B cell (primary cell): Measurements from ENCODE around the gene MYL6. TPM values are rescaled to one million over a fixed set of nuclear protein-coding genes. Genes with fewer than 3 reads are reported as not detected.
A peak's percentile ranks its signal among the peaks of the same experiment; 100 is the strongest.

ENCODE experiments used
- ATAC-seq: fragments of 200-7000 bp; cut with Tn5 transposase; one replicate; pipeline ENCODE4 v1.10.0; 2021; ENCODE audit warnings: low read depth, mild to moderate bottlenecking, moderate number of reproducible peaks, moderate library complexity
- CTCF ChIA-PET: fragments of 350-600 bp; sonication (Branson Sonifier 250); formaldehyde crosslinking; loops from one replicate; lab custom pipeline; 2021; ENCODE audit warnings: antibody characterized with exemption, inconsistent platforms; lab: Charles Lee
- POLR2A ChIA-PET: fragments of 350-600 bp; sonication (Branson Sonifier 250); formaldehyde crosslinking; loops from one replicate; lab custom pipeline; 2021; ENCODE audit warnings: antibody characterized with exemption; lab: Charles Lee
- DNase-seq: peaks from one replicate; pipeline ENCODE4 v3.0.0; 2013
- H2AFZ ChIP-seq: 2 replicates; pipeline ENCODE4 v1.6.1; 2012; ENCODE audit warnings: mild to moderate bottlenecking, low read depth, low read length; ENCODE audit not compliant: insufficient read depth, poor library complexity, severe bottlenecking
- H3K27ac ChIP-seq, 2 donors: 1 replicate in 1 of 2; 2 replicates in 1 of 2; pipeline ENCODE4 v1.5.1; 2012 to 2013; ENCODE audit warnings: low read length in 2 of 2, mild to moderate bottlenecking in 2 of 2, moderate library complexity in 1 of 2
- H3K27me3 ChIP-seq, 4 experiments: fragments of 200-600 bp in 1 of 4; sonication (generic) in 1 of 4; replicated peaks in 1 of 4; 1 replicate in 2 of 4; 2 replicates in 2 of 4; pipeline versions ENCODE4 v1.6.1 to v1.7.0; 2013 to 2016; ENCODE audit warnings: low read length in 3 of 4, mild to moderate bottlenecking in 2 of 4, mixed read lengths in 1 of 4, moderate library complexity in 1 of 4; ENCODE audit not compliant: insufficient read depth in 4 of 4, control insufficient read depth in 3 of 4; ENCODE audit errors: control extremely low read depth in 1 of 4
- H3K36me3 ChIP-seq, 2 experiments: replicated peaks in 1 of 2; 1 replicate in 1 of 2; 2 replicates in 1 of 2; pipeline versions ENCODE4 v1.6.1 to v1.7.1; 2013; ENCODE audit warnings: low read length in 1 of 2; ENCODE audit not compliant: insufficient read depth in 2 of 2, control insufficient read depth in 1 of 2; ENCODE audit errors: control extremely low read depth in 1 of 2, extremely low read depth in 1 of 2
- H3K4me1 ChIP-seq, 2 donors: fragments of 200-600 bp in 1 of 2; sonication (generic) in 1 of 2; 1 replicate in 1 of 2; 2 replicates in 1 of 2; pipeline versions ENCODE4 v1.5.1 to v1.6.1; 2013 to 2017; ENCODE audit warnings: low read length in 2 of 2; ENCODE audit not compliant: control insufficient read depth in 2 of 2, insufficient read depth in 2 of 2
- H3K4me2 ChIP-seq: replicated peaks from 2 replicates; pipeline ENCODE3; 2012; ENCODE audit warnings: mild to moderate bottlenecking, low read depth, low read length; ENCODE audit not compliant: poor library complexity, severe bottlenecking
- H3K4me3 ChIP-seq, 5 experiments: fragments of 200-600 bp in 1 of 5; sonication (generic) in 1 of 5; 1 replicate in 3 of 5; 2 replicates in 2 of 5; pipeline versions ENCODE4 v1.5.1 to v1.7.0; 2011 to 2016; ENCODE audit warnings: low read length in 4 of 5, mild to moderate bottlenecking in 4 of 5, low read depth in 2 of 5, control low read depth in 1 of 5, moderate library complexity in 1 of 5; ENCODE audit not compliant: insufficient read depth in 1 of 5; ENCODE audit errors: control extremely low read depth in 1 of 5, extremely low read depth in 1 of 5
- H3K79me2 ChIP-seq: fragments of 200-600 bp; sonication (generic); one replicate; pipeline ENCODE4 v1.6.0; 2016; ENCODE audit warnings: low read length; ENCODE audit not compliant: control insufficient read depth, insufficient read depth
- H3K9ac ChIP-seq: fragments of 200-600 bp; sonication (generic); 2 replicates; pipeline ENCODE4 v1.6.1; 2017; ENCODE audit warnings: mild to moderate bottlenecking, low read length, moderate library complexity
- H3K9me3 ChIP-seq, 3 donors: one replicate each; pipeline versions ENCODE4 v1.6.1 to v1.7.1; 2013; ENCODE audit warnings: low read length in 2 of 3; ENCODE audit not compliant: control insufficient read depth in 2 of 3, insufficient read depth in 1 of 3; ENCODE audit errors: control extremely low read depth in 1 of 3
- H4K20me1 ChIP-seq: 2 replicates; pipeline ENCODE4 v1.6.0; 2012; ENCODE audit warnings: mild to moderate bottlenecking, low read length; ENCODE audit not compliant: insufficient read depth, control insufficient read depth, poor library complexity, severe bottlenecking
- H3K27ac Mint-ChIP-seq: one replicate; pipeline ENCODE4 v1.8.0; 2021; ENCODE audit warnings: mixed read lengths
- H3K27me3 Mint-ChIP-seq: one replicate; pipeline ENCODE4 v1.8.0; 2021; ENCODE audit warnings: mixed read lengths
- H3K4me1 Mint-ChIP-seq: one replicate; pipeline ENCODE4 v1.8.0; 2021; ENCODE audit warnings: mixed read lengths
- H3K4me3 Mint-ChIP-seq: one replicate; pipeline ENCODE4 v1.8.0; 2021; ENCODE audit warnings: mixed read lengths
- H3K9me3 Mint-ChIP-seq: one replicate; pipeline ENCODE4 v1.8.0; 2022; ENCODE audit warnings: mixed read lengths; ENCODE audit not compliant: insufficient read depth
- EZH2 ChIP-seq: IDR thresholded peaks from 2 replicates; pipeline ENCODE4 v1.6.1; 2012; ENCODE audit warnings: borderline replicate concordance, low read depth, mild to moderate bottlenecking, moderate library complexity, low read length; ENCODE audit not compliant: insufficient read depth, poor library complexity, severe bottlenecking
- WGBS: methylation state at CpG from one replicate; pipeline ENCODE4 v1.1.5; 2013; ENCODE audit warnings: missing lambda C conversion rate; ENCODE audit not compliant: insufficient coverage; 5-methylcytosine and 5-hydroxymethylcytosine counted together
- intact Hi-C: fragments of 100-400 bp; cut with micrococcal nuclease; formaldehyde crosslinking; loops from one replicate; pipeline ENCODE4 v1.10.0; 2022
- polyA plus RNA-seq: library from polyadenylated mRNA; depleted of rRNA; stranded (reverse); fragments of >200 nt; gene quantifications from 2 replicates; pipeline ENCODE4 v1.2.3, GENCODE V29; 2012
- total RNA-seq, 2 donors: library from RNA; stranded (reverse); fragments of 120-200 nt in 1 of 2; gene quantifications; 1 replicate in 1 of 2; 2 replicates in 1 of 2; pipeline versions ENCODE4 v1.2.3 to v1.2.4, GENCODE V29; 2013 to 2022
- TF ChIP-seq, protein P1 (sequence below): fragments of 200-600 bp; IDR thresholded peaks from one replicate; pipeline ENCODE4 v1.8.0; 2022; ENCODE audit warnings: antibody characterized with exemption, mild to moderate bottlenecking

The MYL6 gene
- total and polyA plus RNA-seq, 2 donors (not counting 1 experiment from before 2014, with no cell fraction given) = 675 to 711 TPM

DNA sequence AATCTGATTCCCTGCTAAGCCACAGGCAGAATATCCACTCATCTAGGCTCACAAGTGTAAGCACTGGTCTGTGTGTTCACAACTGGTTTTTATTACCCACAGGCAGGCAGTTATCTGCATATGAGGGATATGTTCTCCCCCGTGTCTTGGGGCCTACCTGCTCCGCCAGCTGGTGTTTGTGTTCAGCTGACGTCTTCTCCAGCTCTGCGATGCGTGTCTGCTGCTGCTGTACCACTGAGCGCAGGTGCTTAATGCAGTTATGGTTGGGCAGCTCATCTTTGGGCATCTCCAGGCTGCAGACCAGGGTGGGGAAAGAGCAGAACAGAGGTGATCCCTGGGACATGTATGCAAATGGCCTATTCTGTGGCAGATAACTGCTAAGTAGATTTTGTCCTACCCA, 49.8 kb downstream of the MYL6 start:
- no peak overlapping the region for H3K9ac ChIP-seq
- Mint-ChIP-seq H3K4me1 (peaks cover 44% of the 10 kb centered on the region), H3K27ac (peak overlapping the region; percentile 89), H3K9me3 (no peaks in the 10 kb centered on the region), H3K27me3 (no peaks in the 10 kb centered on the region), H3K4me3 (peak overlapping the region; percentile 47)
- POLR2A ChIA-PET = interaction anchor here (0.5 to 4.9 kb wide), 8 partner anchors 11 to 202 kb away, joined by 3 to 65 read pairs (median 6); partner anchors contain the start of genes COQ10A, RNF41 and SMARCC2
- H4K20me1 ChIP-seq = peaks cover 6% of the 10 kb centered on the region
- no peaks in the 10 kb centered on the region for H3K27me3 ChIP-seq
- peak overlapping the region; percentile 54 to 65 for H3K27ac ChIP-seq
- H3K4me3 ChIP-seq = no peak overlapping the region
- H3K9me3 ChIP-seq = no peaks in the 10 kb centered on the region
- DNase-seq = peak; percentile 86
- WGBS = 25% methylated on average over 6 of the region's 6 CpGs
- H2AFZ ChIP-seq = no peak overlapping the region
- TF ChIP-seq EZH2 = no peak
- TF ChIP-seq, protein P1, sequence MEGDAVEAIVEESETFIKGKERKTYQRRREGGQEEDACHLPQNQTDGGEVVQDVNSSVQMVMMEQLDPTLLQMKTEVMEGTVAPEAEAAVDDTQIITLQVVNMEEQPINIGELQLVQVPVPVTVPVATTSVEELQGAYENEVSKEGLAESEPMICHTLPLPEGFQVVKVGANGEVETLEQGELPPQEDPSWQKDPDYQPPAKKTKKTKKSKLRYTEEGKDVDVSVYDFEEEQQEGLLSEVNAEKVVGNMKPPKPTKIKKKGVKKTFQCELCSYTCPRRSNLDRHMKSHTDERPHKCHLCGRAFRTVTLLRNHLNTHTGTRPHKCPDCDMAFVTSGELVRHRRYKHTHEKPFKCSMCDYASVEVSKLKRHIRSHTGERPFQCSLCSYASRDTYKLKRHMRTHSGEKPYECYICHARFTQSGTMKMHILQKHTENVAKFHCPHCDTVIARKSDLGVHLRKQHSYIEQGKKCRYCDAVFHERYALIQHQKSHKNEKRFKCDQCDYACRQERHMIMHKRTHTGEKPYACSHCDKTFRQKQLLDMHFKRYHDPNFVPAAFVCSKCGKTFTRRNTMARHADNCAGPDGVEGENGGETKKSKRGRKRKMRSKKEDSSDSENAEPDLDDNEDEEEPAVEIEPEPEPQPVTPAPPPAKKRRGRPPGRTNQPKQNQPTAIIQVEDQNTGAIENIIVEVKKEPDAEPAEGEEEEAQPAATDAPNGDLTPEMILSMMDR = no peak
- peak; percentile 90 for ATAC-seq
- CTCF ChIA-PET = interaction anchor here (0.7 to 7.6 kb wide), 18 partner anchors 9 to 491 kb away, joined by 3 to 126 read pairs (median 4); partner anchors contain the start of genes ANKRD52, ESYT1, MYL6 and NABP2
- peaks cover 5 to 72% of the 10 kb centered on the region in 2 experiments for H3K36me3 ChIP-seq
- peak overlapping the region; percentile 27 for H3K4me2 ChIP-seq
- peaks cover 9 to 18% of the 10 kb centered on the region in 2 donors for H3K4me1 ChIP-seq
- intact Hi-C loops = loop anchor here (1.0 to 5.0 kb wide), 4 partner anchors 13 to 259 kb away; partner anchors contain the start of genes ANKRD52, RNF41 and SPRYD4
- H3K79me2 ChIP-seq = peaks cover 24% of the 10 kb centered on the region

Other genes with a start within 250 kb of the MYL6 start
- gene PYM1, start 230.5 kb upstream of the MYL6 start, total RNA-seq = 38.3 and 39.2 TPM in 2 replicates
- gene PYM1, start 230.5 kb upstream of the MYL6 start, polyA plus RNA-seq = 17.9 and 22.5 TPM in 2 replicates
- gene DGKA, start 227.2 kb upstream of the MYL6 start, total RNA-seq = 238 and 239 TPM in 2 replicates
- gene DGKA, start 227.2 kb upstream of the MYL6 start, polyA plus RNA-seq = 269 and 302 TPM in 2 replicates
- 0.32 and 0.90 TPM in 2 replicates for gene PMEL, start 192.3 kb upstream of the MYL6 start, total RNA-seq
- 0.13 and 0.46 TPM in 2 replicates for gene PMEL, start 192.3 kb upstream of the MYL6 start, polyA plus RNA-seq
- 32.7 and 32.8 TPM in 2 replicates for gene CDK2, start 191.5 kb upstream of the MYL6 start, total RNA-seq
- gene CDK2, start 191.5 kb upstream of the MYL6 start, polyA plus RNA-seq = 10.8 and 21.7 TPM in 2 replicates
- 96.1 and 111 TPM in 2 replicates for gene RAB5B, start 184.3 kb upstream of the MYL6 start, total RNA-seq
- 34.9 and 42.1 TPM in 2 replicates for gene RAB5B, start 184.3 kb upstream of the MYL6 start, polyA plus RNA-seq
- 6.3 and 7.5 TPM in 2 replicates for gene SUOX, start 161.1 kb upstream of the MYL6 start, total RNA-seq
- 3.1 and 3.4 TPM in 2 replicates for gene SUOX, start 161.1 kb upstream of the MYL6 start, polyA plus RNA-seq
- 7.6 and 8.9 TPM in 2 replicates for gene IKZF4, start 137.3 kb upstream of the MYL6 start, total RNA-seq
- gene IKZF4, start 137.3 kb upstream of the MYL6 start, polyA plus RNA-seq = 2.3 and 2.4 TPM in 2 replicates
- 19.4 and 21.0 TPM in 2 replicates for gene RPS26, start 116.4 kb upstream of the MYL6 start, total RNA-seq
- 549 and 2,188 TPM in 2 replicates for gene RPS26, start 116.4 kb upstream of the MYL6 start, polyA plus RNA-seq
- not detected in 2 replicates for gene ERBB3, start 78.2 kb upstream of the MYL6 start, total RNA-seq
- 0.06 and 0.10 TPM in 2 replicates for gene ERBB3, start 78.2 kb upstream of the MYL6 start, polyA plus RNA-seq
- gene PA2G4, start 53.8 kb upstream of the MYL6 start, total RNA-seq = 77.3 and 84.6 TPM in 2 replicates
- gene PA2G4, start 53.8 kb upstream of the MYL6 start, polyA plus RNA-seq = 53.4 and 56.7 TPM in 2 replicates
- 4,341 and 4,738 TPM in 2 replicates for gene RPL41, start 41.7 kb upstream of the MYL6 start, total RNA-seq
- gene RPL41, start 41.7 kb upstream of the MYL6 start, polyA plus RNA-seq = 8,499 and 10,371 TPM in 2 replicates
- 21.7 and 25.5 TPM in 2 replicates for gene ZC3H10, start 40.1 kb upstream of the MYL6 start, total RNA-seq
- gene ZC3H10, start 40.1 kb upstream of the MYL6 start, polyA plus RNA-seq = 3.3 and 4.7 TPM in 2 replicates
- 151 and 154 TPM in 2 replicates for gene ESYT1, start 30.1 kb upstream of the MYL6 start, total RNA-seq
- 132 and 162 TPM in 2 replicates for gene ESYT1, start 30.1 kb upstream of the MYL6 start, polyA plus RNA-seq
- 23.7 and 25.7 TPM in 2 replicates for gene MYL6B, start 5.8 kb upstream of the MYL6 start, total RNA-seq
- gene MYL6B, start 5.8 kb upstream of the MYL6 start, polyA plus RNA-seq = 18.7 and 27.8 TPM in 2 replicates
- gene SMARCC2, start 31.1 kb downstream of the MYL6 start, total RNA-seq = 195 and 198 TPM in 2 replicates
- gene SMARCC2, start 31.1 kb downstream of the MYL6 start, polyA plus RNA-seq = 56.3 and 70.4 TPM in 2 replicates
- gene RNF41, start 63.6 kb downstream of the MYL6 start, total RNA-seq = 129 and 134 TPM in 2 replicates
- 107 and 113 TPM in 2 replicates for gene RNF41, start 63.6 kb downstream of the MYL6 start, polyA plus RNA-seq
- gene NABP2, start 66.0 kb downstream of the MYL6 start, total RNA-seq = 12.4 and 14.9 TPM in 2 replicates
- 13.1 and 16.1 TPM in 2 replicates for gene NABP2, start 66.0 kb downstream of the MYL6 start, polyA plus RNA-seq
- 0.41 and 0.69 TPM in 2 replicates for gene SLC39A5, start 71.7 kb downstream of the MYL6 start, total RNA-seq
- 0.92 and 0.97 TPM in 2 replicates for gene SLC39A5, start 71.7 kb downstream of the MYL6 start, polyA plus RNA-seq
- 46.5 and 54.6 TPM in 2 replicates for gene ANKRD52, start 100.0 kb downstream of the MYL6 start, total RNA-seq
- gene ANKRD52, start 100.0 kb downstream of the MYL6 start, polyA plus RNA-seq = 16.3 and 17.9 TPM in 2 replicates
- 73.5 and 76.3 TPM in 2 replicates for gene COQ10A, start 108.6 kb downstream of the MYL6 start, total RNA-seq
- gene COQ10A, start 108.6 kb downstream of the MYL6 start, polyA plus RNA-seq = 73.6 and 84.5 TPM in 2 replicates
- 151 and 154 TPM in 2 replicates for gene CS, start 142.0 kb downstream of the MYL6 start, total RNA-seq
- 114 and 157 TPM in 2 replicates for gene CS, start 142.0 kb downstream of the MYL6 start, polyA plus RNA-seq
- gene CNPY2, start 157.6 kb downstream of the MYL6 start, total RNA-seq = 89.0 and 91.2 TPM in 2 replicates
- 52.9 and 61.9 TPM in 2 replicates for gene CNPY2, start 157.6 kb downstream of the MYL6 start, polyA plus RNA-seq
- 216 and 230 TPM in 2 replicates for gene PAN2, start 175.6 kb downstream of the MYL6 start, total RNA-seq
- gene PAN2, start 175.6 kb downstream of the MYL6 start, polyA plus RNA-seq = 211 and 266 TPM in 2 replicates
- 18.5 and 20.5 TPM in 2 replicates for gene IL23A, start 180.5 kb downstream of the MYL6 start, total RNA-seq
- 24.9 and 32.6 TPM in 2 replicates for gene IL23A, start 180.5 kb downstream of the MYL6 start, polyA plus RNA-seq
- 298 and 309 TPM in 2 replicates for gene STAT2, start 201.7 kb downstream of the MYL6 start, total RNA-seq
- gene STAT2, start 201.7 kb downstream of the MYL6 start, polyA plus RNA-seq = 252 and 261 TPM in 2 replicates
- not detected in 2 replicates for gene APOF, start 204.5 kb downstream of the MYL6 start, total RNA-seq
- gene APOF, start 204.5 kb downstream of the MYL6 start, polyA plus RNA-seq = not detected in 2 replicates